SK-N-MC (cell line): ENCODE measurements around the gene TSKS.
A peak's percentile ranks its signal among the peaks of the same experiment; 100 is the strongest.

Source experiments
- DNase-seq: peaks from one replicate; pipeline ENCODE4 v3.0.0-alpha.2; 2011; ENCODE audit warnings: low read depth, low spot score
- H3K27ac ChIP-seq: fragments of 200-600 bp; sonication (generic); 2 replicates; pipeline ENCODE4 v1.5.1; 2016; ENCODE audit warnings: mixed run types
- H3K36me3 ChIP-seq: fragments of 200-600 bp; sonication (generic); 2 replicates; pipeline ENCODE4 v1.6.1; 2017; ENCODE audit warnings: antibody characterized with exemption, low read length, mixed read lengths; ENCODE audit not compliant: insufficient read depth
- H3K4me3 ChIP-seq: fragments of 200-600 bp; sonication (generic); 2 replicates; pipeline ENCODE4 v1.5.1; 2016
- H3K9ac ChIP-seq: fragments of 200-600 bp; sonication (generic); 2 replicates; pipeline ENCODE4 v1.8.0; 2017; ENCODE audit warnings: mixed run types, mixed read lengths; ENCODE audit not compliant: insufficient read length
- H3K9me3 ChIP-seq: fragments of 200-600 bp; sonication (generic); 2 replicates; pipeline ENCODE4 v1.6.1; 2017; ENCODE audit warnings: low read depth, mild to moderate bottlenecking, antibody characterized with exemption, low read length, moderate library complexity, mixed read lengths
- EZH2 ChIP-seq: fragments of 200-600 bp; sonication (generic); IDR thresholded peaks from one replicate; pipeline ENCODE4 v1.6.1; 2017; ENCODE audit warnings: antibody characterized with exemption
- FOXP2 ChIP-seq: optimal IDR thresholded peaks from 2 replicates; pipeline ENCODE3; 2011; ENCODE audit warnings: mild to moderate bottlenecking, moderate library complexity; ENCODE audit not compliant: insufficient read depth; ENCODE audit errors: extremely low read length, control extremely low read depth
- POLR2AphosphoS5 ChIP-seq: IDR thresholded peaks from 2 replicates; pipeline ENCODE4 v1.6.1; 2012; ENCODE audit warnings: mild to moderate bottlenecking, low read depth, low read length, borderline replicate concordance

Gene TSKS

GRCh38 chr19:49691243-49692146 is 71.6 kb downstream of the TSKS start:
- Histone ChIP-seq H3K36me3 (peaks cover 5% of the 10 kb centered on the region; the same call in 1 of the 2 replicates), H3K27ac (no peak overlapping the region), H3K9me3 (no peaks in the 10 kb centered on the region), H3K9ac (peak overlapping the region; percentile 19), H3K4me3 (peak overlapping the region; percentile 74)
- no peak for TF ChIP-seq POLR2AphosphoS5
- TF ChIP-seq EZH2, result no peak
- no peak for TF ChIP-seq FOXP2
- DNase-seq, result no peak

- TF ChIP-seq POLR2AphosphoS5, result peak; percentile 93
- no peak for TF ChIP-seq EZH2
- no peak for TF ChIP-seq FOXP2
- Histone ChIP-seq H3K9me3 (no peaks in the 10 kb centered on the region), H3K36me3 (peaks cover 12% of the 10 kb centered on the region), H3K27ac (no peak within 1 kb of the TSS), H3K9ac (peak within 1 kb of the TSS; percentile 19), H3K4me3 (peak within 1 kb of the TSS; percentile 74)
- DNase-seq, result no peak
These were observed 72.4 kb downstream of the TSKS start, which contains the start of gene CPT1C for GRCh38 chr19:49690656-49691242. TSS of gene CPT1C (plus strand) at chr19:49691116. CDS start at chr19:49692253, 1,137 bp downstream.

GRCh38 chr19:49690079-49690655 is 72.9 kb downstream of the TSKS start:
- no peak for DNase-seq
- Histone ChIP-seq H3K4me3 (peak overlapping the region; percentile 74), H3K9ac (peak overlapping the region; percentile 19), H3K9me3 (no peaks in the 10 kb centered on the region), H3K36me3 (peaks cover 17% of the 10 kb centered on the region), H3K27ac (no peak overlapping the region)
- TF ChIP-seq EZH2 (no peak), POLR2AphosphoS5 (no peak), FOXP2 (no peak)
